Measurements from ENCODE around the gene SLC1A4.
"Not testable (repeated sequence)": the region's sequence is repeated elsewhere in the genome, so short reads cannot be mapped to it uniquely, and the experiment has no call there.

The SLC1A4 gene

GRCh38 chr2:64963719-64964118 lies 25.5 kb upstream of the SLC1A4 start:
- DNase-seq (ENCODE audit: low read depth in 2 of 2, low spot score in 1 of 2), result no peak

GRCh38 chr2:64966017-64966416 lies 23.2 kb upstream of the SLC1A4 start:
- no peak for DNase-seq (ENCODE audit: low read depth in 2 of 2, low spot score in 1 of 2)

DNA sequence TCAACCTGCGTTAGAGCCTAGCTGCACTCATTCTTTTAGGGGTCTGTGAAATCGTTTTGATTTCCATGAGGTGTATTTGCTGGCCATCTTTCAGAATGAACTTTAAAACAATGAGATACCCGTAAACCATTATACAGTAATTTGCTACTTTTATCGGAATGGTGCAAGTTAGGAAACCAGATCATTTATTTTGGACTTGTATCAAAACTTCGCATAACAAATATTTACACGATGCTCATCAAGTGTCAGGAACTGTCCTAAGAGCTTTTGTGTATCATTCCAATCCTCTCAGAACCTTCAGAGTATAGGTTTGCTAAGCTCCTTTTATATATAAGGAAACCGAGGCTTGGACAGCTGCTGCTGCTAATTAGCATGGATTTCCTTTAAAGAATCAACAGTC lies 22.4 kb upstream of the SLC1A4 start:
- no peak for DNase-seq (ENCODE audit: low read depth in 2 of 2, low spot score in 1 of 2)

DNA sequence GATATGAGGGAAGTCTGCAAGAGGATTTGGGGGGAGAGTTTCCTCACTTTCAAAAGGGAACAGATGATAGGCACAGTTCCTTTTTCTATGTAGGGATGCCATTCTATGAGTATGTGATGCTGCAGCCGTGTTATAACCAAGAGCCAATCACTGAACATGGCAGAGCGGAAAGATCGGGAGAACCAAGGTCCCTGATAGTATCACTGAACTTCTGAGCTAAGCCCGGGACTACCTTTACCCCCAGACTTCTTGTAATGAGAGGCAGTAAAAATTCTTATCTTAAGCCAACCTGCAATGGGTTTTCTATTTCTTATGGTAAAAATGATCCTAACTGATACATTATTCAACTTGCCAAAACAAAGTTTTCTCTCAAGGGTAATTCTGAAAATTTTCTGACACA lies 21.6 kb upstream of the SLC1A4 start:
- DNase-seq (ENCODE audit: low read depth in 2 of 2, low spot score in 1 of 2), result no peak

GRCh38 chr2:64969086-64969485 lies 20.1 kb upstream of the SLC1A4 start:
- DNase-seq (ENCODE audit: low read depth in 2 of 2, low spot score in 1 of 2), result not testable (repeated sequence)

- DNase-seq (ENCODE audit: low read depth in 2 of 2, low spot score in 1 of 2), result no peak
These were observed 18.7 kb upstream of the SLC1A4 start for GRCh38 chr2:64970495-64970894.

- DNase-seq (ENCODE audit: low read depth in 2 of 2, low spot score in 1 of 2), result no peak
These were observed 16.8 kb upstream of the SLC1A4 start for GRCh38 chr2:64972426-64972825.

- no peak for DNase-seq (ENCODE audit: low read depth in 2 of 2, low spot score in 1 of 2)
These were observed 16.3 kb upstream of the SLC1A4 start for GRCh38 chr2:64972876-64973275.

DNA sequence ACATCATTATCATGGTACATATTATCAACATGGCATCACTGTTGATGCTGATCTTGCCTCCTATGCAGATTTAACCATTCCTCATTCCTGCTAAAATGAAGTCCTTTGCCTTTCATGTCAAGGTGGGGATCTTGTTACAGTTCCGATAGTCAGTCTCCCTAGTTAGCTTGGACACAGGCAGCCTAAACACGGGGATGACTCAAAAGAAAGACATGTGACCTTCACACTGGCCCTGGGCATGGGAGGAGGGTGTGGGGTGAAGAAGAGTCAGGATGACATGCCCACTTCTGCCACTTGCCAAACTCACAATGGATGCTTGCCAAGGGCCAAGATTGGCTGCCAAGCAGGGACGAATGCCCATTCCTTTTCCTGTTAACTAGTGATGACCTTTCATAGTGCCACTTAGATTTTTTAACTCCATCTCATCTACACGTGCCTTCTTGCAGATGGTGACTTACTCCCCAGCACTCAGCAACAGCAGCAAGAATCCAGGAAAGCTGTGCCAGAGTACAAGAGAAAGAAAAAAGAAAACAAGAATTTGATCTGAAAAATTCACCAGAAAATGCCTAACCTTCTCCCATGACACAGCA lies 13.9 kb upstream of the SLC1A4 start:
- no peak for DNase-seq (ENCODE audit: low read depth in 2 of 2, low spot score in 1 of 2)

DNA sequence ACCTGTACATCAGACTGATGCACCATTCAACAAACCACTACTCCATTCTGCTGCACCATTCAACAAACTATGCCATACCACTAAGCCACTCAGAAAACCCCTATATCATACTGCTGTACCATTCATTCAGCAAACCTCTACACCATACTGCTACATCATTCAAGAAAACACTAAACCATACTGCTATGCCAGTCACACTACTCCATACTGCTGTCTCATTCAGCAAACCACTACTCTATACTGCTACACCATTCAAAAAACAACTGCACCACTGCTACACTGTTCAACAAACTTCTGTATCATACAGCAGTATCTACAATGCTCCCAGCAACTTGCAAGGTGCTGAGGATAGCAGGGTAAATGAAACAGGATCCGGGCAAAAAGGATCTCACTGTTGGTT lies 12.9 kb upstream of the SLC1A4 start:
- no peak for DNase-seq (ENCODE audit: low read depth in 2 of 2, low spot score in 1 of 2)

GRCh38 chr2:64978514-64979268 lies 10.5 kb upstream of the SLC1A4 start:
- no peak for DNase-seq (ENCODE audit: low read depth in 2 of 2, low spot score in 1 of 2)

DNA sequence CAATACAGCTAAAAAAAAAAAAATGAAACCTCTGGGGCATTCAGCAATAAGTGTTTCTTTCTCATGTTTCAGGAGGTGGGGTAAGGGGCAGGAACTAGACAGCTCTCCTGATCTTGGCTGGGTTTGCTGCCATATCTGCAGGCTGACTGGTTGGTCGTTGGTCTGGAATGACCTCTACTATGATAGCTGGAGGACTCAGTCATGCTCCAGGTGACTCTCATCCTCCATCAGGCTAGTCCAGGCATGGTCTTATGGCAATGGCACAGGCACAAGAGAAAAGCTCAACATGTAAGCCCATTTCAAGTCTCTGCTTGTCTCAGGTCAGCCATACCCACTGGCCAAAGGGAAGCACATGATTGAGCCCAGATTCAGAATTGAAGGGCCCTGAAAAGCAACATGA lies 9.5 kb upstream of the SLC1A4 start:
- no peak for DNase-seq (ENCODE audit: low read depth in 2 of 2, low spot score in 1 of 2)

DNA sequence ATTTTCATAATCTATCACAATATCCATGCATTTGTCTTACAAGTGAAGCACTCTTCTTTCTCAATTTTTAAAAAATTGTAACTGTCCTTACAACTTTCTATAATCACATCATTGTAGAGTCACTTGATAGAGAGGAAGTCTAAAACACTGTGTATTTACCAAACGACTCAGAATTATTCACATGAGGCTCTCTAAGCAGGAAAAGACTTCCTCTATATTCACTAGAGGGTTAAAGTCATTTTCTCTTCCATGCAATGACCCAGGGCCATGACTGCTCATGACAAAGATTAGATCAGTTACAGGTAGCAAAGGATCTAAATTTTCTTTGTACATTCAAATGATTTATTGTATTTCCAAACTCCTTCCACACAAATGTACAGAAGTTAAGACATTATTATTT lies 9.0 kb upstream of the SLC1A4 start:
- no peak for DNase-seq (ENCODE audit: low read depth in 2 of 2, low spot score in 1 of 2)

- no peak for DNase-seq (ENCODE audit: low read depth in 2 of 2, low spot score in 1 of 2)
These were observed 6.8 kb upstream of the SLC1A4 start for GRCh38 chr2:64982311-64982857.

DNA sequence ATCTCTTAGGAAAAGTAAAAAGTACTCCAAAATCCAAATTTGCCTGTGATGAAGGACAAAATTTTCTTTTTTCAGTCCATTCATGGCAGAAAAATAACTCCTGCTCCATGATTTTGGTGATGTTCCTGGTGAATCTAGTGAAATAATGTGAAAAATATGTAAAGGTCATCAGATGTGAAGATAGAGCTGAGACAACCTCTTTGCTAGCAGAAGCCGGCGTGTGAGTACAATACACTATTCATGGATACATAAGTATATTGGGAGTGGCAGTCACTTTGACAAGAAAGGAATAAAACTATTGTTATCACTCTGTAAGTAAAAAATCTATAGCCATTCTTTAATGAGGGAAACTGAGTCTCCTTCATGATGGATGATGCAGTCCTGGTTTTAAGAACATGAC lies 6.3 kb upstream of the SLC1A4 start:
- DNase-seq (ENCODE audit: low read depth in 2 of 2, low spot score in 1 of 2), result no peak

GRCh38 chr2:64985447-64985846 lies 3.8 kb upstream of the SLC1A4 start:
- no peak for DNase-seq (ENCODE audit: low read depth in 2 of 2, low spot score in 1 of 2)

DNA sequence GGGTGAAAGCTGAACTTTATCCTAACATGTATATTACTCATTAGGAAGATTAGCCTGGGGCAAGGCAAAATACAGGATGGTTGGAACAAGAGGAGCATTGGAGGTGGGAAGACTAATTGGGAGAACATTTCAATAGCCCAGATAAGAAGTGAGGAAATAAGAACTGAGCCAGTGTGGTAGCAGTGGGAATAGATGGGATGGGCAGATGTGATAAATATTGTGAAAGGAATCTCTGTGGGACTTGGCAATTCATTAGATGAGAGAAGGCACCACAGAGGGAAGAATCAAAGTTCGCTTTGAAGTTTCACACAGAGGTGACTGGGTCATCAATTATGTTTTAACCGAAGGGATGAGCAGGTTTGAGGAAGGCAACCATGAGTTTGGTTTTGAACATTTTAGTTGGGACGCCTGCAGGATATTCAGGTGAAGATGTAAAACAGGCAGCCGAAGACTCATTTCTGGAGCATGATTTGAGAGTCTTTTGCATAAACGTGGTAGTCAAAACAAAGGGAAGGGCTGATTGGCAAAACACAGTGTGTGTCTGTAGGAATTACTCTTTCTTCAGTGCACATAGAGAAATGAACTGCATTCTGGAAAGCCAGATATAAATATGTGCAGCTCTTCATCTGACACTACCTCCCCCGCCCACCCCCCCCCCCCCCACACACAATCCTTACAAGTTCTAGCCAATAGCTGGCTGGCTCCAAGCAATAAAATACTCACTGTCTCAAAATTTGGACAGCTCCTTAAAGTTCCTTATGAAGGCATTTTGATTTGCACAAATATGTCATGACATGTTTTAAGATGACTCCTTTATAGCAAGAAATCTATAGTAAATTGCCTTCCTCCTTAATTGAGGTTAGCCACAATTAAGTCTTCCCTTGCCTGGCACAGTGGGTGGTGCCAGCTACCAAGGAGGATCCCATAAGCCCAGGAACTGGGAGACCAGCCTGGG lies 1.9 kb upstream of the SLC1A4 start:
- no peak for DNase-seq (ENCODE audit: low read depth in 2 of 2, low spot score in 1 of 2)

- DNase-seq (ENCODE audit: low read depth in 2 of 2, low spot score in 1 of 2), result no peak
These were observed 1.2 kb upstream of the SLC1A4 start for GRCh38 chr2:64987956-64988419.

DNA sequence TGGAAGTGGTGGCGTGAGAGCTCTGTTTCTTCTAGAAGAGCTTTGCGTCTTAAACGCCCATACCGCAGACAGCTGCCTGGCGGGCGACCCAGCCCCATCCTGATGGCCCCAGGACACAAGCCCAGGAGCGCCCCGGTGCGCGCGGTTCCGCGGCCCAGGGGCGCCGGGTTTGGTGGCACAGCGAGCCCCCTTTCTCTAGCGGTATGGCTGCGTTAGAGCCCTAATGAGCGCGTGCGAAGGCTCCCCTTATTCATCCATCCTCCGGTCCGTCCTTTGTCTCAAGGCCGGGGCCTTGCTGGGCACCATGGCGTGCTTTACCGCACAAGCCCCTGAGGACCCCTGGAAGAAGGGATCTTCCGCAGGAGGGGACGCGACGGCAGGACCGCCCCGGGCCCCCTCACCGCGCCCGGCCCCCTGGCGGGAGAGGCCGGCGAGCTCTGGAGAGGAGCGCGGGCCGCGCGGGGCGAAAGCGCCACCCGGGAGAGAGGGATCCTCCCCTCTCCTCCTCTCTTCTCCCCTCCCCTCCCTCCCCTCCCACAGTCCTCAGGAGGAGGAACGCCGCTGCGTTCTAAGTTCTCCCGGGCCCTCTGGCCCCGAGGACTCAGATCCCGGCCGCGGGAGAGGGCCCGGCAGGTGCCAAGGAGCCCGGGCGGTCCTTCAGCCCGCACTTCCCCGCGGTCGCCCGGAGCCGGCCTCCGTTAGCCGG lies 626 bp upstream of the SLC1A4 start:
- peak in 1 of 2 donors; percentile 26 for DNase-seq (ENCODE audit: low read depth in 2 of 2, low spot score in 1 of 2)

GRCh38 chr2:64989982-64990614 lies 899 bp downstream of the SLC1A4 start:
- DNase-seq (ENCODE audit: low read depth in 2 of 2, low spot score in 1 of 2), result no peak
